Measurements from ENCODE around the gene ALS2.

DNA sequence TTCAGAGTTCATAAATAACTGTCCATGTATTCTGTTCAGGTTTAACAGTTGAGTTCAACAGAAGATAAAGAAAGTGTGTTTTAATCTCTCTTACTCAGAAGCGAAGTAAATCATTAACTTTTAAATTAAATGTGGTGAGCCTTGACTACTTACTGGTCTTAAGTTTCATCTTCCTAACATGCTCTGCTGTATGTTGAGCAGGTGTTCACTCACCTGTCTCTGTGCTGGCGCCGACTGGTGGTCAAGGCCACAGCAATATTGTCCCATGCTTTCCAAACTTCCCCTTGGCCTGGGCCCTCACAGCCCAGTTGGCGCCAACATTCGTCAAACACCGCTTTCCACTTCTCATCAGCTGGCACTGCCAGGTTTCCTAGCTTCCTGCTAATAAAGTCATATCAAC is 65.3 kb downstream of the ALS2 start:
- TF ChIP-seq, protein P1, sequence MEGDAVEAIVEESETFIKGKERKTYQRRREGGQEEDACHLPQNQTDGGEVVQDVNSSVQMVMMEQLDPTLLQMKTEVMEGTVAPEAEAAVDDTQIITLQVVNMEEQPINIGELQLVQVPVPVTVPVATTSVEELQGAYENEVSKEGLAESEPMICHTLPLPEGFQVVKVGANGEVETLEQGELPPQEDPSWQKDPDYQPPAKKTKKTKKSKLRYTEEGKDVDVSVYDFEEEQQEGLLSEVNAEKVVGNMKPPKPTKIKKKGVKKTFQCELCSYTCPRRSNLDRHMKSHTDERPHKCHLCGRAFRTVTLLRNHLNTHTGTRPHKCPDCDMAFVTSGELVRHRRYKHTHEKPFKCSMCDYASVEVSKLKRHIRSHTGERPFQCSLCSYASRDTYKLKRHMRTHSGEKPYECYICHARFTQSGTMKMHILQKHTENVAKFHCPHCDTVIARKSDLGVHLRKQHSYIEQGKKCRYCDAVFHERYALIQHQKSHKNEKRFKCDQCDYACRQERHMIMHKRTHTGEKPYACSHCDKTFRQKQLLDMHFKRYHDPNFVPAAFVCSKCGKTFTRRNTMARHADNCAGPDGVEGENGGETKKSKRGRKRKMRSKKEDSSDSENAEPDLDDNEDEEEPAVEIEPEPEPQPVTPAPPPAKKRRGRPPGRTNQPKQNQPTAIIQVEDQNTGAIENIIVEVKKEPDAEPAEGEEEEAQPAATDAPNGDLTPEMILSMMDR (IDR thresholded peaks at IDR 0.05) = no peak
- no peak for TF ChIP-seq POLR2A (IDR thresholded peaks at IDR 0.05)
